Caco-2 (cell line): ENCODE data around the gene NFKBIZ. TPM values are rescaled to one million over a fixed set of nuclear protein-coding genes. Genes with fewer than 3 reads are reported as not detected.
"Not testable (repeated sequence)": the region's sequence is repeated elsewhere in the genome, so short reads cannot be mapped to it uniquely, and the experiment has no call there.

Experiments used
- BruUV-seq: library from RNA; stranded (reverse); fragments of 400-500 nt; replicated peaks from 2 replicates; lab custom pipeline; 2021; lab: Mats Ljungman, UMichigan
- CTCF ChIA-PET: fragments of 300-600 bp; sonication (Branson Sonifier 250); formaldehyde crosslinking; loops from one replicate; lab custom pipeline; 2022; ENCODE audit warnings: antibody characterized with exemption; lab: Charles Lee
- POLR2A ChIA-PET: fragments of 300-600 bp; sonication (Branson Sonifier 250); formaldehyde crosslinking; loops from one replicate; lab custom pipeline; 2022; ENCODE audit warnings: antibody characterized with exemption; lab: Charles Lee
- DNase-seq, 2 experiments: peaks; one replicate each; pipeline versions ENCODE4 v3.0.0 to v3.0.0-alpha.2; 2020 to 2022
- H3K27me3 ChIP-seq: replicated peaks from 2 replicates; pipeline ENCODE4 v1.6.0; 2011; ENCODE audit warnings: low read length; ENCODE audit not compliant: control insufficient read depth, insufficient read depth
- H3K36me3 ChIP-seq: 2 replicates; pipeline ENCODE4 v1.5.1; 2011; ENCODE audit warnings: low read length; ENCODE audit not compliant: control insufficient read depth, insufficient read depth
- H3K4me1 ChIP-seq: fragments of 250-450 bp; sonication (Bioruptor Pico); 2 replicates; pipeline ENCODE4 v1.5.1; 2020; ENCODE audit warnings: mild to moderate bottlenecking
- H3K4me3 ChIP-seq: 2 replicates; pipeline ENCODE4 v1.5.1; 2011; ENCODE audit warnings: low read depth, mild to moderate bottlenecking, control low read depth, low read length
- H3K9me3 ChIP-seq: fragments of 250-450 bp; sonication (Bioruptor Pico); 2 replicates; pipeline ENCODE4 v1.5.1; 2020; ENCODE audit warnings: mild to moderate bottlenecking, moderate library complexity
- H3K27ac Mint-ChIP-seq: one replicate; pipeline ENCODE4 v1.8.0; 2022; ENCODE audit warnings: mixed read lengths; ENCODE audit not compliant: unreplicated experiment
- H3K27me3 Mint-ChIP-seq: one replicate; pipeline ENCODE4 v1.8.0; 2022; ENCODE audit warnings: mixed read lengths; ENCODE audit not compliant: insufficient read depth, unreplicated experiment
- H3K36me3 Mint-ChIP-seq: one replicate; pipeline ENCODE4 v1.8.0; 2022; ENCODE audit warnings: mild to moderate bottlenecking, mixed read lengths; ENCODE audit not compliant: insufficient read depth, unreplicated experiment
- H3K4me1 Mint-ChIP-seq: one replicate; pipeline ENCODE4 v1.8.0; 2022; ENCODE audit warnings: low read depth, mixed read lengths; ENCODE audit not compliant: unreplicated experiment
- H3K4me3 Mint-ChIP-seq: one replicate; pipeline ENCODE4 v1.8.0; 2022; ENCODE audit warnings: mild to moderate bottlenecking, moderate library complexity, mixed read lengths; ENCODE audit not compliant: unreplicated experiment
- H3K9me3 Mint-ChIP-seq: one replicate; pipeline ENCODE4 v1.8.0; 2022; ENCODE audit warnings: mixed read lengths; ENCODE audit not compliant: unreplicated experiment
- intact Hi-C: fragments of 100-400 bp; cut with micrococcal nuclease; formaldehyde crosslinking; loops from one replicate; pipeline ENCODE4 v1.10.0; 2022; ENCODE audit not compliant: unreplicated experiment
- total RNA-seq: library from RNA; stranded (reverse); gene quantifications from 2 replicates; pipeline ENCODE4 v1.2.3, GENCODE V29; 2022
- TF ChIP-seq, protein P1 (sequence below), 2 experiments: fragments of 200-600 bp in 1 of 2; IDR thresholded peaks; 1 replicate in 1 of 2; 2 replicates in 1 of 2; pipeline versions ENCODE4 v1.5.1 to v1.8.0; 2011 to 2022; ENCODE audit warnings: antibody characterized with exemption in 1 of 2, control low read depth in 1 of 2, inconsistent platforms in 1 of 2, low read depth in 1 of 2, low read length in 1 of 2, mild to moderate bottlenecking in 1 of 2, moderate library complexity in 1 of 2; ENCODE audit not compliant: insufficient read depth in 1 of 2, severe bottlenecking in 1 of 2, unreplicated experiment in 1 of 2

Gene NFKBIZ
- total RNA-seq, 1 experiment from 2014 or later, result 20.2 TPM

DNA sequence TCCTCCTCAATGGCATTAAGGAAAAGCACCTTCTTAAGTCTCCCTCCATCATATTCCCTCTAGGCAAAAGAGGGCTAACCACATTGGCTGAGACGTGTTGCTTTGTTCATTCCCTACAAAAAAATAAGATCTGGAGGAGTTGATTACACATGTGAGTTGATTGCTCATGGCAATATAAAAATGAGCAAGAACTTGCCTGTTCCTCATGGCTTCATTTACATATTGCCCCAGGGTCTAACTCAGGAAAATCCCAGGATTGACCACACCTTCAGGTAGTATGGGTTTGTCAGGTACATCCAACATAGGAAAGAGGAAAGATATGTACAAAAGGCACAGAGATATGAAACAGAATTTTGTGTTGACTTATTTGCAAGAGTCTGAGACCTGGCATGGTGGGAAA is 35.5 kb downstream of the NFKBIZ start:
- intact Hi-C loops, result no loop called here
- Histone ChIP-seq H3K36me3 (no peaks in the 10 kb centered on the region), H3K4me1 (0 out of 2 replicates have a peak, but pooled peaks cover 4% of the 10 kb centered on the region), H3K4me3 (no peak overlapping the region), H3K9me3 (no peaks in the 10 kb centered on the region), H3K27me3 (no peaks in the 10 kb centered on the region)
- Mint-ChIP-seq H3K27me3 (no peaks in the 10 kb centered on the region), H3K27ac (no peak overlapping the region), H3K4me1 (peaks cover 8% of the 10 kb centered on the region), H3K36me3 (no peaks in the 10 kb centered on the region), H3K4me3 (no peak overlapping the region), H3K9me3 (no peaks in the 10 kb centered on the region)
- CTCF ChIA-PET, result no interaction called here
- DNase-seq, result no peak
- no TSS peak for BruUV-seq
- POLR2A ChIA-PET, result no interaction called here
- TF ChIP-seq, protein P1, sequence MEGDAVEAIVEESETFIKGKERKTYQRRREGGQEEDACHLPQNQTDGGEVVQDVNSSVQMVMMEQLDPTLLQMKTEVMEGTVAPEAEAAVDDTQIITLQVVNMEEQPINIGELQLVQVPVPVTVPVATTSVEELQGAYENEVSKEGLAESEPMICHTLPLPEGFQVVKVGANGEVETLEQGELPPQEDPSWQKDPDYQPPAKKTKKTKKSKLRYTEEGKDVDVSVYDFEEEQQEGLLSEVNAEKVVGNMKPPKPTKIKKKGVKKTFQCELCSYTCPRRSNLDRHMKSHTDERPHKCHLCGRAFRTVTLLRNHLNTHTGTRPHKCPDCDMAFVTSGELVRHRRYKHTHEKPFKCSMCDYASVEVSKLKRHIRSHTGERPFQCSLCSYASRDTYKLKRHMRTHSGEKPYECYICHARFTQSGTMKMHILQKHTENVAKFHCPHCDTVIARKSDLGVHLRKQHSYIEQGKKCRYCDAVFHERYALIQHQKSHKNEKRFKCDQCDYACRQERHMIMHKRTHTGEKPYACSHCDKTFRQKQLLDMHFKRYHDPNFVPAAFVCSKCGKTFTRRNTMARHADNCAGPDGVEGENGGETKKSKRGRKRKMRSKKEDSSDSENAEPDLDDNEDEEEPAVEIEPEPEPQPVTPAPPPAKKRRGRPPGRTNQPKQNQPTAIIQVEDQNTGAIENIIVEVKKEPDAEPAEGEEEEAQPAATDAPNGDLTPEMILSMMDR (IDR thresholded peaks at IDR 0.05; ENCODE audit: insufficient read depth in 1 of 2, low read depth in 1 of 2, low read length in 1 of 2, severe bottlenecking in 1 of 2, unreplicated experiment in 1 of 2), result no peak

DNA sequence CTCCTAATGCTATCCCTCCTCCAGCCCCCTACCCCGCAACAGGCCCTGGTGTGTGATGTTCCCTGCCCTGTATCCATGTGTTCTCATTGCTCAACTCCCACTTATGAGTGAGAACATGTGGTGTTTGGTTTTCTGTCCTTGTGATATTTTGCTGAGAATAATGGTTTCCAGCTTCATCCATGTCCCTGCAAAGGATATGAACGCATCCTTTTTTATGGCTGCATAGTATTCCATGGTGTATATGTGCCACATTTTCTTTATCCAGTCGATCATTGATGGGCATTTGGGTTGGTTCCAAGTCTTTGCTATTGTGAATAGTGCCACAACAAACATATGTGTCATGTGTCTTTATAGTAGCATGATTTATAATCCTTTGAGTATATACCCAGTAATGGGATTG is 36.3 kb downstream of the NFKBIZ start:
- intact Hi-C loops, H3K27me3 ChIP-seq, H3K4me3 ChIP-seq, H3K36me3 Mint-ChIP-seq, DNase-seq, H3K27me3 Mint-ChIP-seq, CTCF ChIA-PET, H3K27ac Mint-ChIP-seq, H3K4me1 ChIP-seq, BruUV-seq, H3K9me3 ChIP-seq, POLR2A ChIA-PET, H3K36me3 ChIP-seq, H3K4me3 Mint-ChIP-seq, H3K9me3 Mint-ChIP-seq: not testable (repeated sequence)
- peaks cover 13% of the 10 kb centered on the region for H3K4me1 Mint-ChIP-seq

DNA sequence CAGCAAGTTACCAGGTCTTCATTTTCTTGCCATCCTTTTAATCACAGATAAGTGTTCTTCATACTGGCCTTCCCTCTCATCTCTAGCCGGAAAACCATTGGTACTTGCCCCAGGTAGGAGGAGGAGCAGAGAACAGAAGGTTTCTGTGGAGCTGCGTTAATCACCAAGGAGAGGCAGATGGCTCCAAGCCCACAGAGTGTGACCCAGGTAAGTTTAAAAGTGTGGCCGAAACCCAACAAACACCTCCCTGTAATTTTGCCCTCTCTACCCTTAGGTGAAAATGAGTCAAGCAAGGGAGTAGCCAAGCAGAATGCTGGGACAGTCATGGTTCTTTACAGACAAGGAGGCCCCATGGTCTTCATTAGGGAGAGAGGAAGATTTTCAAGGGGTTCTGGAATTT is 37.3 kb downstream of the NFKBIZ start:
- CTCF ChIA-PET, result no interaction called here
- BruUV-seq, result no TSS peak
- Histone ChIP-seq H3K4me3 (no peak overlapping the region), H3K4me1 (0 out of 2 replicates have a peak, but pooled peaks cover 4% of the 10 kb centered on the region), H3K36me3 (no peaks in the 10 kb centered on the region), H3K9me3 (no peaks in the 10 kb centered on the region), H3K27me3 (no peaks in the 10 kb centered on the region)
- TF ChIP-seq, protein P1 (IDR thresholded peaks at IDR 0.05; ENCODE audit: insufficient read depth in 1 of 2, low read depth in 1 of 2, low read length in 1 of 2, severe bottlenecking in 1 of 2, unreplicated experiment in 1 of 2), result no peak
- POLR2A ChIA-PET, result no interaction called here
- no peak overlapping the region for H3K27ac Mint-ChIP-seq
- DNase-seq, result no peak
- H3K27me3 Mint-ChIP-seq, result no peaks in the 10 kb centered on the region
- no peaks in the 10 kb centered on the region for H3K9me3 Mint-ChIP-seq
- H3K4me3 Mint-ChIP-seq, result no peak overlapping the region
- intact Hi-C loops, result no loop called here
- H3K36me3 Mint-ChIP-seq, result no peaks in the 10 kb centered on the region
- peaks cover 13% of the 10 kb centered on the region for H3K4me1 Mint-ChIP-seq

DNA sequence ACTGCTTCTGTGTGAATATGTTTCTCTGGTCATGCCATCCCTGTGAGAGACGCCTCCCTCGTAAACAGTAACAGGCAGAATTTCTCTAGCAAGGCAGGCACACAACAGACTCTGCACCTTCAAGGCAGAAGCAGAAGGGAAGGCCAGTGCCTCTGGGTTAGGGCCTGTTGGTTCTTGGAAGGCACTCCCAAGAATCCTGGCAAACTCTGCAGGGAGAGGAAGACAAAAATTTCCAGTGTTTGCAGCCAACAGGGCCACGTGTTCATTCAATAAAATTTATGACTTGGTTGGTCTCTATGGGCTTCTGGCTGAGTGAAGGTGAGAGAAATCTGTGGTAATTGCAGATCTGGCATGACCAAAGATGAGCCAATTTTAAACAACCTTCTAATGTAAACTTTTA is 39.3 kb downstream of the NFKBIZ start:
- H3K27me3 ChIP-seq, result no peaks in the 10 kb centered on the region
- no TSS peak for BruUV-seq
- TF ChIP-seq, protein P1 (IDR thresholded peaks at IDR 0.05; ENCODE audit: insufficient read depth in 1 of 2, low read depth in 1 of 2, low read length in 1 of 2, severe bottlenecking in 1 of 2, unreplicated experiment in 1 of 2), result no peak
- intact Hi-C loops, result no loop called here
- H3K4me3 ChIP-seq, result no peak overlapping the region
- POLR2A ChIA-PET, result no interaction called here
- no peaks in the 10 kb centered on the region for H3K36me3 ChIP-seq
- DNase-seq, result no peak
- Mint-ChIP-seq H3K36me3 (no peaks in the 10 kb centered on the region), H3K9me3 (no peaks in the 10 kb centered on the region), H3K27me3 (no peaks in the 10 kb centered on the region), H3K27ac (no peak overlapping the region), H3K4me1 (peaks cover 11% of the 10 kb centered on the region), H3K4me3 (no peak overlapping the region)
- no peaks in the 10 kb centered on the region for H3K9me3 ChIP-seq
- CTCF ChIA-PET, result no interaction called here
- 0 out of 2 replicates have a peak, but pooled peaks cover 3% of the 10 kb centered on the region for H3K4me1 ChIP-seq
